Transverse colon (tissue), 4 donors: ENCODE results near the gene KLF1.
A peak's percentile ranks its signal among the peaks of the same experiment; 100 is the strongest.
"Not testable (repeated sequence)": the region's sequence is repeated elsewhere in the genome, so short reads cannot be mapped to it uniquely, and the experiment has no call there.

Source experiments
- POLR2A ChIP-seq: fragments of 450-650 bp; IDR thresholded peaks from one replicate; pipeline ENCODE4 v1.6.1; 2016; ENCODE audit warnings: antibody characterized with exemption, mild to moderate bottlenecking, moderate library complexity
- POLR2AphosphoS5 ChIP-seq, 3 donors: sonication (generic); formaldehyde crosslinking; IDR thresholded peaks; one replicate each; pipeline ENCODE4 v1.6.1; 2016; ENCODE audit warnings: antibody characterized with exemption in 3 of 3
- TF ChIP-seq, protein P1 (sequence below), 5 experiments: fragments of 200-600 bp in 3 of 5; fragments of 450-650 bp in 2 of 5; sonication (generic) in 3 of 5; IDR thresholded peaks; 1 replicate in 2 of 5; 2 replicates in 3 of 5; pipeline ENCODE4 v1.5.1; 2016 to 2017; ENCODE audit warnings: antibody characterized with exemption in 5 of 5, inconsistent platforms in 3 of 5, mild to moderate bottlenecking in 2 of 5, moderate library complexity in 1 of 5

DNA sequence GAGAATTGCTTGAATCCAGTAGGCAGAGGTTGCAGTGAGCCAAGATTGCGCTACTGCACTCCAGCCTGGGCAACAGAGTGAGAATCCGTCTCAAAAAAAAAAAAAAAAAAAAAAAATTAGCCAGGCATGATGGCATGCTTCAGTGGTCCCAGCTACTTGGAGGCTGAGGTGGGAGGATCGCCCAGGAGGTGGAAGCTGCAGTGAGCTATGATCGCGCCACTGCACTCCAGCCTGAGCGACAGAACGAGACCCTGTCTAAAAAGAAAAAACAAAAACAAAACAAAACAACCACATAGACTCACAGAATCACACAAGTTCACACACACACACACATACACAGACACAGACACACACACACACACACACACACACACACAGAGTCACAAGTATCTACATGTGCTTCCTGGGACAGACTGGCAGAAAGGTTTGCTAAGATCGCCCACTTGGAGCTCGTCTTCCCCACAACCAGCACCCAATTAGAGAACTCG is 3.3 kb upstream of the KLF1 start:
- TF ChIP-seq, protein P1, sequence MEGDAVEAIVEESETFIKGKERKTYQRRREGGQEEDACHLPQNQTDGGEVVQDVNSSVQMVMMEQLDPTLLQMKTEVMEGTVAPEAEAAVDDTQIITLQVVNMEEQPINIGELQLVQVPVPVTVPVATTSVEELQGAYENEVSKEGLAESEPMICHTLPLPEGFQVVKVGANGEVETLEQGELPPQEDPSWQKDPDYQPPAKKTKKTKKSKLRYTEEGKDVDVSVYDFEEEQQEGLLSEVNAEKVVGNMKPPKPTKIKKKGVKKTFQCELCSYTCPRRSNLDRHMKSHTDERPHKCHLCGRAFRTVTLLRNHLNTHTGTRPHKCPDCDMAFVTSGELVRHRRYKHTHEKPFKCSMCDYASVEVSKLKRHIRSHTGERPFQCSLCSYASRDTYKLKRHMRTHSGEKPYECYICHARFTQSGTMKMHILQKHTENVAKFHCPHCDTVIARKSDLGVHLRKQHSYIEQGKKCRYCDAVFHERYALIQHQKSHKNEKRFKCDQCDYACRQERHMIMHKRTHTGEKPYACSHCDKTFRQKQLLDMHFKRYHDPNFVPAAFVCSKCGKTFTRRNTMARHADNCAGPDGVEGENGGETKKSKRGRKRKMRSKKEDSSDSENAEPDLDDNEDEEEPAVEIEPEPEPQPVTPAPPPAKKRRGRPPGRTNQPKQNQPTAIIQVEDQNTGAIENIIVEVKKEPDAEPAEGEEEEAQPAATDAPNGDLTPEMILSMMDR (IDR thresholded peaks at IDR 0.05) = peak in 1 of 5 experiments; percentile 17
- TF ChIP-seq POLR2AphosphoS5 (IDR thresholded peaks at IDR 0.05); POLR2A: not testable (repeated sequence)
